ENCODE measurements around the gene TMEM150C.
"Not testable (repeated sequence)": the region's sequence is repeated elsewhere in the genome, so short reads cannot be mapped to it uniquely, and the experiment has no call there.

TMEM150C gene

GRCh38 chr4:82555276-82555675, 6.5 kb downstream of the TMEM150C start:
- DNase-seq (ENCODE audit: low read depth): no peak
- no peak overlapping the region for H3K4me3 ChIP-seq (ENCODE audit: low read length)
- no peak for TF ChIP-seq CTCF (IDR thresholded peaks at IDR 0.05; ENCODE audit: insufficient read depth, low read depth, low read length, missing control alignments)

DNA sequence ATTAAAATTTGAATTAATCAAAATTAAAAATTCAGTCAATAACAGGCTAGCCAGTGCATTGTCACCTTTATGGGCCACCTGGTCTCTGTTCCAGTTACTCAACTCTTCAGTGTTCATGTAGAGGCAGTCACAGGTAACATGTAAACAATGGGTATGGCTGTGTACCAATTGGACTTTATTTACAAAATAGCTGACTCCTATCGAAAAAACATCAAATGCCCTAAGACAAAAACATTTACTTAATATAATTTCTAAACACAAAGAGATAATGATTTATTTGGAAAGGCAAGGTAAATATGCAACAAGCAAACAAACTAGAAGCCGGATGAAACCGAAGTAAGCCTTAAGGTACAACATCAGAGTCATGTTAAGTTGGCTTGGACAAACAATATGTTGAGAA, 8.8 kb downstream of the TMEM150C start:
- TF ChIP-seq CTCF (IDR thresholded peaks at IDR 0.05; ENCODE audit: insufficient read depth, low read depth, low read length, missing control alignments): no peak
- DNase-seq (ENCODE audit: low read depth): no peak

DNA sequence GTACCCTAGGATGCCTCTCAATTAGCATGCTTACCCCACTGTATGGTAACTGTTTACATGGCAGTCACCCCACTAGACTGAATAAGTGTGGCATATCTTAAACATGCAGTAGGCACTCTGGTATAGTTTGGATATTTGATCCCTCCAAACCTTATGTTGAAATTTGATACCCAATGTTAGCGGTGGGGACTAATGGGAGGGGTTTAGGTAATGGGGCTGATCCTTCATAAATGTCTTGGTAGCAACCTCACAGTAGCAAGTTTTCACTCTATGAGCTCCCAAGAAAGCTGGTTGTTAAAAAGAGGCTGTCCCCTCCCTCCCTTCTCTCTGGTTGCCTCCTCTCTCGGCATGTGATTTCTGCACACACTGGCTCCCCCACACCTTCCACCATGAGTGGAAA, 10.1 kb downstream of the TMEM150C start:
- no peak for DNase-seq (ENCODE audit: low read depth)
- no peak for TF ChIP-seq CTCF (IDR thresholded peaks at IDR 0.05; ENCODE audit: insufficient read depth, low read depth, low read length, missing control alignments)
- H3K4me3 ChIP-seq (ENCODE audit: low read length): no peak overlapping the region

More for the DNA sequence above, 8.8 kb downstream of the TMEM150C start:
- H3K4me3 ChIP-seq (ENCODE audit: low read length): no peak overlapping the region

GRCh38 chr4:82547850-82548249, 13.9 kb downstream of the TMEM150C start:
- not testable (repeated sequence) for DNase-seq (ENCODE audit: low read depth); H3K4me3 ChIP-seq (ENCODE audit: low read length)

DNA sequence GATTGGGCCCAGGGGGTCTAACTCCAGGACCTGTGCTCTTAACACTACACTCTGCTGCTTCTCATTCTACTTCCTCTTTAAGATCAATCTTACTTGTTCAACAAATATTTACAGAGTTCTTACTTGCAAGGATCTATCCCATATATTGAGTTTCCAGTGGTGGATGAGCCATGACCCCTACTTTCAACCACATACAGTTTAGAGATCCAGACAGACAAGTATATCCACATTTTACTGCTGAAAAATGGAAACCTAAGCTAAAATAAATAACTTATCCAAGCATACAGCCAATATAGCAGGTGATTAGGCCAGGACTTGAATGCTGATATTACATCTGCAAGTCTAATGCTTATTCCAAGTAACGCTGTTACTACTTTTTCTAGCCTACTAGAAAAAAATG, 18.7 kb downstream of the TMEM150C start:
- DNase-seq (ENCODE audit: low read depth): no peak
- TF ChIP-seq CTCF (IDR thresholded peaks at IDR 0.05; ENCODE audit: insufficient read depth, low read depth, low read length, missing control alignments): no peak
- no peak overlapping the region for H3K4me3 ChIP-seq (ENCODE audit: low read length)

GRCh38 chr4:82542642-82543041, 19.1 kb downstream of the TMEM150C start:
- no peak overlapping the region for H3K4me3 ChIP-seq (ENCODE audit: low read length)
- no peak for TF ChIP-seq CTCF (IDR thresholded peaks at IDR 0.05; ENCODE audit: insufficient read depth, low read depth, low read length, missing control alignments)
- no peak for DNase-seq (ENCODE audit: low read depth)

- DNase-seq (ENCODE audit: low read depth): no peak
- no peak overlapping the region for H3K4me3 ChIP-seq (ENCODE audit: low read length)
- no peak for TF ChIP-seq CTCF (IDR thresholded peaks at IDR 0.05; ENCODE audit: insufficient read depth, low read depth, low read length, missing control alignments)
Measured at GRCh38 chr4:82529322-82529721, 32.5 kb downstream of the TMEM150C start.

- H3K4me3 ChIP-seq (ENCODE audit: low read length): no peak overlapping the region
- no peak for DNase-seq (ENCODE audit: low read depth)
- no peak for TF ChIP-seq CTCF (IDR thresholded peaks at IDR 0.05; ENCODE audit: insufficient read depth, low read depth, low read length, missing control alignments)
Measured at GRCh38 chr4:82528868-82529267, 32.9 kb downstream of the TMEM150C start.

Measured in epithelial cell of esophagus (primary cell).